GM12878 (cell line): ENCODE measurements around the gene MEN1. TPM values are rescaled to one million over a fixed set of nuclear protein-coding genes. Genes with fewer than 3 reads are reported as not detected.
A peak's percentile ranks its signal among the peaks of the same experiment; 100 is the strongest.

Source experiments
- ATAC-seq: fragments of 200-7000 bp; cut with Tn5 transposase; 3 replicates; pipeline ENCODE4 v1.9.1; 2020; ENCODE audit warnings: mild to moderate bottlenecking, moderate library complexity
- Bru-seq: library from RNA; stranded (reverse); fragments of 400-500 nt; gene quantifications from one replicate; lab custom pipeline; 2021; lab: Mats Ljungman, UMichigan
- BruChase-seq, 2 experiments: library from RNA; stranded (reverse); fragments of 400-500 nt; gene quantifications; one replicate each; lab custom pipeline; 2021; lab: Mats Ljungman, UMichigan
- BruUV-seq: library from RNA; stranded (reverse); fragments of 400-500 nt; replicated peaks from 2 replicates; lab custom pipeline; 2021; lab: Mats Ljungman, UMichigan
- CTCF ChIA-PET: fragments of 300-600 bp; sonication (Branson Sonifier 250); formaldehyde crosslinking; extraction: SDS; loops from one replicate; lab custom pipeline; 2021; ENCODE audit warnings: inconsistent platforms; lab: Yijun Ruan, JAX
- POLR2A ChIA-PET: fragments of 350-600 bp; formaldehyde crosslinking; extraction: SDS; loops from one replicate; lab custom pipeline; 2021; ENCODE audit warnings: inconsistent platforms; lab: Charles Lee
- RAD21 ChIA-PET: fragments of 300-600 bp; sonication (Branson Sonifier 250); formaldehyde crosslinking; loops from one replicate; lab custom pipeline; 2023; ENCODE audit warnings: antibody characterized with exemption; ENCODE audit not compliant: unreplicated experiment; lab: Charles Lee
- SMC1A ChIA-PET: fragments of 300-600 bp; sonication (Branson Sonifier 250); formaldehyde crosslinking; loops from one replicate; lab custom pipeline; 2023; ENCODE audit not compliant: unreplicated experiment, uncharacterized antibody; lab: Charles Lee
- DNase-seq: peaks from one replicate; pipeline ENCODE4 v3.0.0-alpha.2; 2011; ENCODE audit warnings: low read depth, low spot score
- FAIRE-seq: peaks from 3 replicates; lab custom pipeline; 2011; peaks lifted over from hg19 to GRCh38; lab: Jason Lieb, UNC
- H2AFZ ChIP-seq: 2 replicates; pipeline ENCODE4 v1.6.0; 2011; ENCODE audit warnings: low read depth, low read length, control low read depth; ENCODE audit not compliant: control insufficient read depth
- H3K27ac ChIP-seq: 2 replicates; pipeline ENCODE4 v1.5.1; 2011; ENCODE audit warnings: control low read depth; ENCODE audit not compliant: control insufficient read depth, insufficient read depth
- H3K27me3 ChIP-seq, 2 experiments: replicated peaks in 1 of 2; 2 replicates each; pipeline versions ENCODE4 v1.6.0 to v1.6.1; 2011; ENCODE audit warnings: low read length in 1 of 2; ENCODE audit not compliant: control insufficient read depth in 2 of 2, insufficient read depth in 2 of 2
- H3K36me3 ChIP-seq, 2 experiments: 2 replicates each; pipeline ENCODE4 v1.5.1; 2011; ENCODE audit warnings: low read length in 1 of 2; ENCODE audit not compliant: control insufficient read depth in 2 of 2, insufficient read depth in 2 of 2
- H3K4me1 ChIP-seq: 2 replicates; pipeline ENCODE4 v1.6.1; 2011; ENCODE audit warnings: mild to moderate bottlenecking, low read length, moderate library complexity, mixed read lengths; ENCODE audit not compliant: control insufficient read depth, insufficient read depth
- H3K4me2 ChIP-seq: 2 replicates; pipeline ENCODE4 v1.6.0; 2011; ENCODE audit warnings: control low read depth; ENCODE audit not compliant: control insufficient read depth, insufficient read depth
- H3K4me3 ChIP-seq: fragments of 200-600 bp; sonication (generic); 2 replicates; pipeline ENCODE4 v1.5.1; 2016
- H3K79me2 ChIP-seq: 2 replicates; pipeline ENCODE4 v1.6.0; 2011; ENCODE audit warnings: low read length; ENCODE audit not compliant: control insufficient read depth, insufficient read depth
- H3K9ac ChIP-seq: 2 replicates; pipeline ENCODE4 v1.8.0; 2011; ENCODE audit warnings: low read length, control low read depth, mixed read lengths; ENCODE audit not compliant: control insufficient read depth, insufficient read depth
- H3K9me3 ChIP-seq: replicated peaks from 3 replicates; pipeline ENCODE4 v1.5.1; 2011; ENCODE audit warnings: mild to moderate bottlenecking, low read length; ENCODE audit not compliant: control insufficient read depth, insufficient read depth
- H4K20me1 ChIP-seq: 2 replicates; pipeline ENCODE4 v1.6.0; 2011; ENCODE audit not compliant: control insufficient read depth, insufficient read depth
- ASH2L ChIP-seq: fragments of 300-600, 200-600 bp; sonication (generic); IDR thresholded peaks from 2 replicates; pipeline ENCODE4 v1.6.1; 2017; ENCODE audit warnings: low read depth, mild to moderate bottlenecking, borderline replicate concordance
- IKZF2 ChIP-seq, 2 experiments: fragments of 450-650 bp; IDR thresholded peaks; 2 replicates each; pipeline ENCODE4 v1.6.1; 2017; ENCODE audit warnings: mild to moderate bottlenecking in 2 of 2, moderate library complexity in 2 of 2
- KDM1A ChIP-seq: fragments of 200-600 bp; sonication (generic); IDR thresholded peaks from 2 replicates; pipeline ENCODE4 v1.6.1; 2016; ENCODE audit warnings: borderline replicate concordance
- NBN ChIP-seq: fragments of 450-650 bp; IDR thresholded peaks from 2 replicates; pipeline ENCODE4 v1.6.1; 2016
- NKRF ChIP-seq: fragments of 450-650 bp; conservative IDR thresholded peaks from 2 replicates; pipeline ENCODE4 v1.6.1; 2017; ENCODE audit warnings: mild to moderate bottlenecking, moderate library complexity
- NRF1 ChIP-seq: conservative IDR thresholded peaks from 2 replicates; pipeline ENCODE4 v1.6.1; 2011; ENCODE audit warnings: mild to moderate bottlenecking, low read depth, low read length, improper control_type of control experiment
- PKNOX1 ChIP-seq: fragments of 450-650 bp; IDR thresholded peaks from 2 replicates; pipeline ENCODE4 v1.6.1; 2016; ENCODE audit warnings: mild to moderate bottlenecking
- POU2F2 ChIP-seq: IDR thresholded peaks from 3 replicates; pipeline ENCODE4 v1.6.1; 2011; ENCODE audit warnings: low read depth, mild to moderate bottlenecking, low read length, borderline replicate concordance
- SMAD1 ChIP-seq: fragments of 450-650 bp; IDR thresholded peaks from 2 replicates; pipeline ENCODE4 v1.6.1; 2018; ENCODE audit warnings: mild to moderate bottlenecking, low read depth; ENCODE audit not compliant: partially characterized antibody
- SPI1 ChIP-seq: IDR thresholded peaks from 2 replicates; pipeline ENCODE4 v1.6.1; 2011; ENCODE audit warnings: low read depth, mild to moderate bottlenecking, low read length, moderate library complexity, borderline replicate concordance; ENCODE audit not compliant: insufficient read depth
- SREBF1 ChIP-seq: IDR thresholded peaks from 2 replicates; pipeline ENCODE4 v1.6.1; 2012; ENCODE audit warnings: mild to moderate bottlenecking, low read length
- TBL1XR1 ChIP-seq: IDR thresholded peaks from 2 replicates; pipeline ENCODE4 v1.6.1; 2012; ENCODE audit warnings: low read depth, low read length, improper control_type of control experiment
- WGBS: methylation state at CpG from one replicate; pipeline ENCODE4 v1.1.6; 2016; ENCODE audit warnings: low lambda C conversion rate; ENCODE audit not compliant: insufficient replicate concordance, insufficient coverage; ENCODE audit errors: missing lambda C conversion rate; 5-methylcytosine and 5-hydroxymethylcytosine counted together
- in situ Hi-C: fragments of 300-500 bp; cut with MboI; formaldehyde crosslinking; loops from 9 replicates; pipeline ENCODE4 v1.14.3; 2018; ENCODE audit warnings: mixed read lengths
- intact Hi-C: fragments of 100-400 bp; cut with micrococcal nuclease; formaldehyde crosslinking; loops from one replicate; pipeline ENCODE4 v1.14.2; 2022; ENCODE audit not compliant: unreplicated experiment
- long read RNA-seq, 2 experiments: library from polyadenylated mRNA; unstranded; transcript quantifications; one replicate each; pipeline ENCODE4 v2.0.0, GENCODE V29; 2019 to 2020
- polyA minus RNA-seq, 3 experiments: library from RNA; depleted of rRNA, polyadenylated mRNA; stranded (reverse); fragments of >200 nt; gene quantifications; 2 replicates each; pipeline ENCODE4 v1.2.3, GENCODE V29; 2011
- polyA plus RNA-seq, 11 experiments: library from polyadenylated mRNA; depleted of rRNA in 4 of 11; unstranded in 6 of 11; stranded (reverse) in 5 of 11; fragments of >200 nt; fragmentation: Nextera tagmentation in 4 of 11; fragmentation: Illumina TruSeq in 1 of 11; extraction: Ambion mirVana in 4 of 11; extraction: Trizol in 1 of 11; gene quantifications; 1 replicate in 1 of 11; 2 replicates in 10 of 11; pipeline versions ENCODE4 v1.2.1 to v1.2.3, GENCODE V29; 2011 to 2016; ENCODE audit warnings: inconsistent platforms in 2 of 11, missing spikeins in 2 of 11, low read depth in 1 of 11
- total RNA-seq, 4 experiments: library from RNA; depleted of rRNA in 3 of 4; stranded (reverse); fragments of >200 nt in 3 of 4; fragmentation: Illumina TruSeq in 1 of 4; extraction: Trizol in 1 of 4; gene quantifications; 2 replicates each; pipeline versions ENCODE4 v1.2.1 to v1.2.3, GENCODE V29; 2013 to 2021

The MEN1 gene
- total RNA-seq (2013; cell fraction: nucleolus; rRNA removed): 19.7 and 20.0 TPM in 2 replicates
- total RNA-seq (2014; rRNA removed) (14.4 and 19.0 TPM in 2 replicates), total RNA-seq (2014; rRNA removed; fragmentation: Illumina TruSeq; extraction: Trizol) (6.3 and 6.5 TPM in 2 replicates), total RNA-seq (2021) (31.1 and 32.6 TPM in 2 replicates), polyA plus RNA-seq (2011; rRNA removed) (6.0 and 19.0 TPM in 2 replicates), polyA plus RNA-seq (2014; fragmentation: Illumina TruSeq; extraction: Trizol) (13.0 and 22.4 TPM in 2 replicates), polyA plus RNA-seq (2014; fragmentation: Nextera tagmentation; extraction: Ambion mirVana) (1 to 10 TPM; 2.5 to 4.1 TPM), polyA plus RNA-seq (2014; rRNA removed) (26.8 and 37.5 TPM in 2 replicates), polyA plus RNA-seq (2016; fragmentation: Nextera tagmentation; extraction: Ambion mirVana) (10 to 100 TPM; 38.9 to 39.7 TPM), polyA minus RNA-seq (2011; rRNA and poly(A)+ RNA removed) (11.0 and 14.9 TPM in 2 replicates), Bru-seq, nascent RNA (percentile 56 among the genes with signal in this experiment), BruChase-seq, experiment 1, labeled RNA remaining after a 6-hour chase (percentile 74 among the genes with signal in this experiment), BruChase-seq, experiment 2, labeled RNA remaining after a 2-hour chase (percentile 68 among the genes with signal in this experiment)
- 34.2 TPM for polyA plus RNA-seq (2011; ENCODE audit: low read depth)
- polyA plus RNA-seq (2011; cell fraction: cytosol; rRNA removed): 21.8 and 25.3 TPM in 2 replicates
- polyA plus RNA-seq (2011; cell fraction: nucleus; rRNA removed): 82.8 and 85.9 TPM in 2 replicates
- 23.4 and 25.0 TPM in 2 replicates for polyA plus RNA-seq (2012)
- 11.9 and 14.7 TPM in 2 replicates for polyA minus RNA-seq (2011; cell fraction: cytosol; rRNA and poly(A)+ RNA removed)
- 11.5 and 17.5 TPM in 2 replicates for polyA minus RNA-seq (2011; cell fraction: nucleus; rRNA and poly(A)+ RNA removed)
- long read RNA-seq, experiment 1, partial matches to known transcripts: 1 of 6 reads
- long read RNA-seq, experiment 1, other reads (novel, unspliced or antisense): 3 of 6 reads
- long read RNA-seq, experiment 2, partial matches to known transcripts: 2 of 2 reads
- long read RNA-seq, experiment 2, other reads (novel, unspliced or antisense): 0 of 2 reads

- 1% methylated on average over 45 of the region's 46 CpGs for WGBS
- H2AFZ ChIP-seq: peak within 1 kb of the TSS; percentile 80
- peak within 1 kb of the TSS; percentile 70; the same call in 1 of the 2 replicates for H3K9ac ChIP-seq
- H3K9me3 ChIP-seq: no peaks in the 10 kb centered on the region
- ChIA-PET RAD21 (interaction anchor here (1.1 to 1.7 kb wide), 4 partner anchors 10 to 67 kb away, joined by 3 to 6 read pairs (median 4); partner anchors contain the start of genes CDC42BPG and RASGRP2), SMC1A (interaction anchor here (0.7 to 2.5 kb wide), 6 partner anchors 8 to 38 kb away, joined by 3 to 6 read pairs (median 4); partner anchors contain the start of gene MAP4K2), CTCF (interaction anchor here (0.8 to 1.6 kb wide), 3 partner anchors 11 to 121 kb away, joined by 3 to 6 read pairs (median 3); no protein-coding TSS in a partner anchor), POLR2A (interaction anchor here (0.7 to 1.5 kb wide), 8 partner anchors 9 to 228 kb away, joined by 3 to 8 read pairs (median 3); partner anchors contain the start of gene PPP2R5B)
- H3K36me3 ChIP-seq: no peaks in the 10 kb centered on the region; a peak in 2 of 4 replicates
- no peaks in the 10 kb centered on the region for H3K27me3 ChIP-seq
- H3K27ac ChIP-seq: peak within 1 kb of the TSS; percentile 50
- FAIRE-seq (peak; percentile 64), ATAC-seq (peak; percentile 90), DNase-seq (peak; percentile 55)
- H3K79me2 ChIP-seq: peaks cover 2% of the 10 kb centered on the region
- peak within 1 kb of the TSS; percentile 84 for H3K4me2 ChIP-seq
- peaks cover 22% of the 10 kb centered on the region for H3K4me1 ChIP-seq
- peak within 1 kb of the TSS; percentile 94 for H3K4me3 ChIP-seq
- no peaks in the 10 kb centered on the region for H4K20me1 ChIP-seq
- no TSS peak for BruUV-seq
- in situ Hi-C loops: no loop called here
- intact Hi-C loops: no loop called here
- TF ChIP-seq NKRF (peak; percentile 70), SREBF1 (peak; percentile 50), IKZF2 (IDR thresholded peaks at IDR 0.05) (peak; percentile 44 to 62; a peak in 3 of 4 replicates), SPI1 (0 out of 2 replicates have a peak, but pooled peaks have one; percentile 5), NRF1 (no peak), TBL1XR1 (0 out of 2 replicates have a peak, but pooled peaks have one; percentile 21), PKNOX1 (no peak), NBN (peak; percentile 60), POU2F2 (0 out of 3 replicates have a peak, but pooled peaks have one; percentile 18), SMAD1 (no peak), KDM1A (no peak), ASH2L (no peak)
Measured at GRCh38 chr11:64810271-64810890, at the start of gene MEN1. TSS of gene MEN1 (minus strand) at chr11:64810551. CDS start at chr11:64810109, 442 bp downstream.
